ENCODE results near the gene CHTF8.

DNA sequence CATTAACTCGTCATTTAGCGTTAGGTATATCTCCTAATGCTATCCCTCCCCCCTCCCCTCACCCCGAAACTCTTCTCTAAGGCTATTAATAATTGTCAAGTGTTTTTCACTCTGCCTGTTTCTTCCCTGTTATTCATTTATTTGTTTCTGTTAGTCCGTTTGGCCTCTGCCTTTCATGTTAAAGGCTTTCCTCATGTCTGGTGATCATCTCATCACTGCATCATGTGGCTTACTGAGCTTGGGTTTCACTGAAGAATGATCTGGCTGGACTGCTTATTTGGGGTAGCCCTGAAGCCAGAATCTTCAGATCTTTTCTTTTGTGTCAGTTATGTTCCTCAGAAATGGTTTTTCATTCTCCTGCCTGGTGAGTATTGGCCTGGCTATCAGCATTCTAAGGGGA, 9.5 kb upstream of the CHTF8 start:
- TF ChIP-seq CTCF (conservative IDR thresholded peaks at IDR 0.05) (no peak), ZFX (IDR thresholded peaks at IDR 0.05) (no peak)

Data from C4-2B (cell line).